Subcutaneous abdominal adipose tissue (tissue), 5 donors: ENCODE measurements around the gene ULK2.

ENCODE experiments used
- H3K27ac ChIP-seq: one replicate; pipeline ENCODE4 v1.7.0; 2013; ENCODE audit warnings: low read depth, mild to moderate bottlenecking, inconsistent platforms, low read length, moderate library complexity
- H3K27me3 ChIP-seq, 5 donors: one replicate each; pipeline ENCODE4 v1.7.0; 2013; ENCODE audit warnings: low read length in 5 of 5, inconsistent platforms in 1 of 5; ENCODE audit not compliant: control insufficient read depth in 5 of 5, insufficient read depth in 4 of 5
- H3K36me3 ChIP-seq, 5 donors: one replicate each; pipeline ENCODE4 v1.7.0; 2013; ENCODE audit warnings: low read length in 5 of 5; ENCODE audit not compliant: control insufficient read depth in 5 of 5, insufficient read depth in 5 of 5
- H3K4me1 ChIP-seq, 5 donors: one replicate each; pipeline ENCODE4 v1.7.0; 2013; ENCODE audit warnings: low read length in 5 of 5, mild to moderate bottlenecking in 3 of 5, moderate library complexity in 1 of 5; ENCODE audit not compliant: control insufficient read depth in 5 of 5, insufficient read depth in 5 of 5
- H3K4me3 ChIP-seq, 5 donors: one replicate each; pipeline ENCODE4 v1.7.0; 2013; ENCODE audit warnings: low read length in 5 of 5, low read depth in 1 of 5
- H3K9ac ChIP-seq, 5 donors: one replicate each; pipeline ENCODE4 v1.7.0; 2013; ENCODE audit warnings: low read length in 5 of 5, mild to moderate bottlenecking in 4 of 5, moderate library complexity in 3 of 5
- H3K9me3 ChIP-seq, 5 donors: one replicate each; pipeline ENCODE4 v1.7.0; 2013; ENCODE audit warnings: low read length in 5 of 5; ENCODE audit not compliant: control insufficient read depth in 5 of 5
- donor health status: healthy.
- donor health status: healthy.
- donor health status: healthy.
- donor health status: healthy.
- donor health status: healthy.

ULK2 gene

DNA sequence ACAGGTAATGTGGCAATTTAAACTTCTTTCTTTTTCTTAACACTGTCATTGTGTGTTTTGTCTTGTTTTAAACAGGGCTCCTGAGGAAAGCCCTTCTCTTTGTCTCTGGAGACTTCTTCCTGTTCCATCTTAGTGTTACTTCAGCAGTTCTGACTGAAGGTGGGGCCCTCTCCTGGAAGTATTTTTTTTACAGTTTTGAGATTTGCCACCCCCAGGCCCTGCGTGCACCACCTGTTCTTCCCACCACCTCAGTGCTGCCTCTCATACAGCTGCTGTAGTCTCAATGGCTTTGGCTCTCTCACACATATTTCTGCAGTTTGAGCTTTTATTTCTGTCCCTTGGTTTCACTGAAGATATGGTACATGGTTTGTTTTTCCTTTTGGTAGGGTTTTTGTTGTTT lies 67.2 kb downstream of the ULK2 start:
- Histone ChIP-seq H3K9ac (no peak overlapping the region), H3K27me3 (no peaks in the 10 kb centered on the region), H3K36me3 (peaks cover 50 to 74% (median 58%) of the 10 kb centered on the region in 5 donors), H3K4me1 (no peaks in the 10 kb centered on the region), H3K9me3 (peaks cover 0 to 5% (median 0%) of the 10 kb centered on the region in 5 donors), H3K4me3 (no peak overlapping the region), H3K27ac (no peak overlapping the region)

DNA sequence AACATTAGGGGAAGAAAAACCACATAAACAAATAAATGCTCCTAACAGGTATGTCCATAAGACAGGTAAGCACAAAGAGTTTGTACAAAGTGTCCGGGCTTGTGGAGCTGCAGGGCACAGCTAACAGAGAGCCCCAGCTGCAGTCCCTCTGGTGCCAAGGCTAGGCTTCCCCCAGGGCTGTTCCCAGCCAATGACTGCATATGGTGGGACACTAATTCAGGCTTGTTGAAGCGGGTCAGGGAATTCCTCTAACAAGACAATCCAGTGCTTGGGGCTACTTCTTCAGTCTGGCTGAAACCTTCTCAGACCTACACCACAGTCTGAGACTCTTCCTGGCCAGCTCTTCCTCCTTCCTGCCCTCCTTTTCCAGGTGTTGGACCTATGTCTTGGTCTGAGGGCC lies 67.9 kb downstream of the ULK2 start:
- peaks cover 0 to 5% (median 0%) of the 10 kb centered on the region in 5 donors for H3K9me3 ChIP-seq
- H3K4me3 ChIP-seq, result no peak overlapping the region
- H3K27me3 ChIP-seq, result no peaks in the 10 kb centered on the region
- peaks cover 51 to 81% (median 66%) of the 10 kb centered on the region in 5 donors for H3K36me3 ChIP-seq
- H3K27ac ChIP-seq, result no peak overlapping the region
- H3K4me1 ChIP-seq, result no peaks in the 10 kb centered on the region
- no peak overlapping the region for H3K9ac ChIP-seq

DNA sequence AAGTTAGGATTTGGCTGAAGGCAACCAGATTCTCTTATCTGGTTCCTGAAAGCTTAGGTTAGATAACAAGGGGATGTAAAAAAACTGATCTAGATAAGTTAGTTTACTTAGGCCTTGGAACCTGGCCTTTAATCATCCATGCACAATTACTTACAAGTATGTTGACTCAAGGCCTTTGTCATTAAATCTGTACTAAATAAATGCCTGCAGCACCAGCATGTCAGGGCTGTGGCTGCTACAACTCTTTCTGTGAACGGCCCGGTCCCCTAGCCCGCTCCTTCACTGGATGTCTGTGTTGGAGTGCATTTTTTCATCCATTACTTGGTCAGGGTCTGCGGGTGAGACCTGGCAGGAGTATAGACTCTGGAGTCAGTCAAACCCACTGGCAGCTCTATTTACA lies 71.3 kb downstream of the ULK2 start:
- H3K4me3 ChIP-seq, result no peak overlapping the region
- H3K4me1 ChIP-seq, result no peaks in the 10 kb centered on the region
- no peak overlapping the region for H3K27ac ChIP-seq
- H3K27me3 ChIP-seq, result no peaks in the 10 kb centered on the region
- H3K9me3 ChIP-seq, result peaks cover 0 to 9% (median 4%) of the 10 kb centered on the region in 5 donors
- peaks cover 55 to 82% (median 82%) of the 10 kb centered on the region in 5 donors for H3K36me3 ChIP-seq
- H3K9ac ChIP-seq, result no peak overlapping the region

DNA sequence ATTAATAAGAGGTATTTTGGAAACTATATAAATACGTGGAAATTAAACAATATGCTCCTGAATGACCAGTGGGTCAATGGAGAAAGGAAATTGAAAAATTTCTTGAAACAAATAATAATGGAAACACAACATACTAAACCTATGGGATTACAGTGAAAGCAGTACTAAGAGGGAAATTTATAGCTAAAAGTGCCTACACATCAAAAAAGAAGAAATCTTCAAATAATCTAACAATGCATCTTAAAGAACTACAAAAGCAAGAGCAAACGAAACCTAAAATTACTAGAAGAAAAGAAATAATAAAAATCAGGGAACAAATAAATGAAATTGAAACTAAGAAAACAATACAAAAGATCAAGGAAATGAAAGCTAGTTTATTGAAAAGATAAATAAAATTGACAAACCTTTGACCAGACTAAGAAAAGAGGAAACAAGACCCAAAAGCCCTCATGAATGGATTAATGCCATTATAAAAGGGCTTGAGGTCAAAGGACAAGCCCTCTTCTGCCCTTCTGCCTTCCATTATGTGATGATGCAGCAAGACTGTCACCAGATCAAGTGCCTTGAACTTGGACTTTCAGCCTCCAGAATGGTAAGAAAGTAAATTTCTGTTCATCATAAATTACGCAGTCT lies 75.7 kb downstream of the ULK2 start:
- Histone ChIP-seq H3K36me3 (peaks cover 45 to 84% (median 77%) of the 10 kb centered on the region in 5 donors), H3K9me3 (peaks cover 0 to 9% (median 4%) of the 10 kb centered on the region in 5 donors), H3K4me1 (no peaks in the 10 kb centered on the region), H3K4me3 (no peak overlapping the region), H3K27me3 (no peaks in the 10 kb centered on the region), H3K9ac (no peak overlapping the region), H3K27ac (no peak overlapping the region)

DNA sequence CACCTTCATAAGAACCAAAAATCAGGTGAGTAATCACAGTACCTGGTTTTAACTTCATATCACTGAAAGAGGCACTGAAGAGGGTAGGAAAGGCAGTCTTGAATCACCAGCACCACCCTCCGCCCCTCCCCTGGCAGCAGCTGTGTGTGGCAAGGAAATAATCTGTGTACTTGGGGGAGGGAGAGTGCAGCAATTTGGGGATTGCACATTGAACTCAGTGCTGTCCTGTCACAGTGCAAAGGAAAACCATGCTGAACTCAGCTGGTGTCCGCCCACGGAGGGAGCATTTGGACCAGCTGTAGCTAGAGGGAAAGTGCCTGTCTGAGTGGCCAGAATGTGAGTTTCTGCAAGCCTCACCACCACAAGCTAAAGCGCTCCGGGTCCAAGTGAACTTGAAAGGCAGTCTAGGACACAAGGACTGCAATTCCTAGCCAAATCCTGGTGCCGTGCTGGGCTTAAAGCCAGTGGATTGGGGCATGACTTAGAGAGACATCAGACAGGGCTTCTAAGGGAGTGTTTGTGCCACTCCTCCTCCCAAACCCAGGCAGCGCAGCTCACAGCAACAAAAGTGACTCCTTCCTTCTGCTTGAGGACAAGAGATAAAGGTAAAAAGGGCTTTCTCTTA lies 79.9 kb downstream of the ULK2 start:
- no peak overlapping the region for H3K9ac ChIP-seq
- H3K36me3 ChIP-seq, result peaks cover 10 to 64% (median 46%) of the 10 kb centered on the region in 5 donors
- no peaks in the 10 kb centered on the region for H3K9me3 ChIP-seq
- no peak overlapping the region for H3K27ac ChIP-seq
- H3K4me3 ChIP-seq, result no peak overlapping the region
- H3K27me3 ChIP-seq, result no peaks in the 10 kb centered on the region
- H3K4me1 ChIP-seq, result no peaks in the 10 kb centered on the region

DNA sequence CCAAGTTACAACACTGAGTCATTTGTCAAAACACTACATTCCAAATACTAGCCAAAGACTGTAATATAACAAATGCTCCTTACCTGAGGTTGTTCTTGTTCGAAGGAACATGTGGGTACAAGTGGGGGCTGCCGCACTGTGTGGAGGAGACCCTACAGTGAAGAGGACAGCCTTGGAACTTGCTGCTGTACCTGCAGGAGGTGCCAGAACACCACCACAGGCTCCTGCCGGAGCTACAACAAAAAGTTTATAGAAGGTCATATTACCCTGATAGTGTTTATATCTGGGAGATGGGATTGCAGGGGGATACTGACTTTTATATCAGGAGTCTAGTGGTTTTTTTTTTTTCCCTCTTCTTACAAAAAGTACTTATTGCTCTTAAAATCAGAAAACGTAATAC lies 81.9 kb downstream of the ULK2 start:
- H3K4me3 ChIP-seq, result no peak overlapping the region
- no peaks in the 10 kb centered on the region for H3K9me3 ChIP-seq
- H3K36me3 ChIP-seq, result peaks cover 14 to 75% (median 51%) of the 10 kb centered on the region in 5 donors
- no peak overlapping the region for H3K27ac ChIP-seq
- no peak overlapping the region for H3K9ac ChIP-seq
- no peaks in the 10 kb centered on the region for H3K27me3 ChIP-seq
- no peaks in the 10 kb centered on the region for H3K4me1 ChIP-seq

DNA sequence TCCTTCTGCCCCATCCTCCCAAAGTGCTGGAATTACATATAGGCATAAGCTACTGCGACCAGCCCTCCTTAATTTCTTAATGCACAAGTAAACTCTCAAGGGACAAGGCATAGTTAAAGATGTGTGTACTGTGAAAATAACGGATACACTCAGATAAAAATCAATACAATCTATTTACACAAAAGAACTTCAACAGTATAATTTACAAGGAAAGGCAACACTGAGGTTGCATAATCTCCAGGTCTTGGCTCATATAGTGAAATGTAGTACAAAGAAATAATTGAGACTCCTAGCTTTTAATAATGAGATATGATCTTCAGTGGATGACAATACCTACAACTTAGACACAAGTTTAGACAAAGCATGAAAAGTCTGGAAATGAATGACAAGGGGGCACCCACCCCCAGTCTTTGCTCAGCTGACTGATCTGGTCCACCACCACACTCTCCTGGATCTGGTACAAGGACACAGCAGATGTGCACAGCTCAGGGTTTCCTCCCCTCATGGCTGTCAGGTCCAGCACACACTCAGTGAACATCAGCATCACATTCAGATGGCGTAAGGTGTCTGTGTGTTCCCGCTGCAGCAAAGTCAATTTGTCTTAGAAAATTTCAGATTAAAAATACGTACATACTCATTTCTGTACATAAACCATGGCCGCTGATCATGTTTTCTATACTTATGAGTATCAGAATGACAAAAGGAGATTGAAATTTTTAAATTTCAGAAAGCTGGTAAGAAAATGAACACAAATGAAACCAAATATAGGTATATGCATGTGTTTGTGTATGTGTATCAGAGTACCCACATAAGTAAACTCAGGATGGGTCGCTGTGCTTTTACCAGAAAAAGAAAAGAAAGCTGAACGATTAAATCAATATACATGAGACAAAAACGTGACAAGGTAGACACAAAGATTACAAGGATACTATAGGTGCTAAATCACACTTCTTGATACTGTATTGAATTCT lies 86.0 kb downstream of the ULK2 start:
- Histone ChIP-seq H3K27me3 (no peaks in the 10 kb centered on the region), H3K4me3 (no peak overlapping the region), H3K27ac (no peak overlapping the region), H3K4me1 (no peaks in the 10 kb centered on the region), H3K9me3 (no peaks in the 10 kb centered on the region), H3K36me3 (peaks cover 24 to 72% (median 58%) of the 10 kb centered on the region in 5 donors), H3K9ac (no peak overlapping the region)

DNA sequence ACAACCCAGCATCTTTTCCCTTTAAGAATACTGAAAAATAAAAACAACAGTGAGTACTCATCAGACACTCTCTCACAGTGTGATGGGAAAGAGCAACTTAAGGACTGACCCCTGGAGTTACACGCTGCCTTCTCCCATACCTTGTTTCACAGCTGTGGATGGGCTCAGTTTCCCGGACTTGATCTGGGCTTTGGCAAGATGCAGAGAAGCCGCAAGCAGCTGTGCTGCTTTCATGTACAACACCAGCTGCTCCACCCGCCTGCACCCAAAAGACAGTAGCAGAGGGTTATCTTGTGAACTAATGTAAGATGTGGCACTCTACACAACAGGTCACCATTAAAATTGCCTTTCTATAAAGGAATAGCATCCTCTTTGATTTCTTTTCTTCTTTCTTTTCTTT lies 86.9 kb downstream of the ULK2 start:
- H3K36me3 ChIP-seq, result peaks cover 32 to 77% (median 66%) of the 10 kb centered on the region in 5 donors
- no peaks in the 10 kb centered on the region for H3K9me3 ChIP-seq
- H3K9ac ChIP-seq, result no peak overlapping the region
- H3K4me1 ChIP-seq, result no peaks in the 10 kb centered on the region
- H3K27ac ChIP-seq, result no peak overlapping the region
- H3K27me3 ChIP-seq, result no peaks in the 10 kb centered on the region
- no peak overlapping the region for H3K4me3 ChIP-seq

DNA sequence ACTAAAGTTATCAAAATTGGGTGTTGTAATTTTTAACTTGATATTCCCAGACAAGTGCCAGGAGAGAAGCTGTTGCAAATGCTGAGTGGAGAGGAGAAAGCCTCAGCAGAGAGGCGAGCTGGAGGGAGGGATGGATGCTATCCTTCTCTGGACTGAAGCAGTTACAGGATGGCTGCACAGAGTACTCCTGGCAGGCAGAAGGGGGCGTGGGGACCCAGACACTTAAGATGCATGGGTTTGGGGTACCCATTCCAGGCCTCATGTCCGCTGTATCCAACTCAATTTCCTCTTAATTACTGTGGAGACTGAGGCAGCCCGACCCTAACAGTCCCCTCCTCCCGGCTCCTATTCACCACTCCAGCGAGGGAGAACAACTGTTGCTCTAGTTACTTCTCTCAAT lies 94.2 kb downstream of the ULK2 start:
- Histone ChIP-seq H3K4me1 (peaks cover 5 to 39% (median 12%) of the 10 kb centered on the region in 5 donors), H3K27ac (no peak overlapping the region), H3K36me3 (peaks cover 33 to 50% (median 40%) of the 10 kb centered on the region in 5 donors), H3K9ac (no peak overlapping the region), H3K27me3 (no peaks in the 10 kb centered on the region), H3K9me3 (no peaks in the 10 kb centered on the region), H3K4me3 (no peak overlapping the region)
